A673 (cell line): ENCODE results near the gene NUP37. TPM values are rescaled to one million over a fixed set of nuclear protein-coding genes. Genes with fewer than 3 reads are reported as not detected.

ENCODE experiments used
- BruUV-seq: library from RNA; stranded (reverse); fragments of 400-500 nt; replicated peaks from 2 replicates; lab custom pipeline; 2021; lab: Mats Ljungman, UMichigan
- CTCF ChIA-PET: fragments of 300-600 bp; sonication (Branson Sonifier 250); formaldehyde crosslinking; loops from one replicate; lab custom pipeline; 2022; ENCODE audit warnings: antibody characterized with exemption; lab: Charles Lee
- POLR2A ChIA-PET: fragments of 300-600 bp; sonication (Branson Sonifier 250); formaldehyde crosslinking; loops from one replicate; lab custom pipeline; 2022; ENCODE audit warnings: antibody characterized with exemption; ENCODE audit not compliant: low non-redundant PET; lab: Charles Lee
- DNase-seq: peaks from one replicate; pipeline ENCODE4 v3.0.0-alpha.2; 2015; ENCODE audit warnings: low spot score
- H3K27ac ChIP-seq: fragments of 200-600 bp; sonication (generic); 2 replicates; pipeline ENCODE4 v1.5.1; 2016; ENCODE audit warnings: mixed run types, low read depth, mild to moderate bottlenecking, mixed read lengths, antibody characterized with exemption, low read length; ENCODE audit not compliant: poor library complexity, severe bottlenecking
- H3K27me3 ChIP-seq: fragments of 200-600 bp; sonication (generic); replicated peaks from 2 replicates; pipeline ENCODE4 v1.6.1; 2017; ENCODE audit warnings: mixed run types, low read depth, mild to moderate bottlenecking, mixed read lengths, antibody characterized with exemption, low read length; ENCODE audit not compliant: insufficient read depth, poor library complexity
- H3K36me3 ChIP-seq: fragments of 200-600 bp; sonication (generic); 2 replicates; pipeline ENCODE4 v1.6.1; 2016; ENCODE audit warnings: mixed run types, mild to moderate bottlenecking, mixed read lengths, antibody characterized with exemption, low read length; ENCODE audit not compliant: insufficient read depth, poor library complexity, severe bottlenecking
- H3K4me1 ChIP-seq: fragments of 200-600 bp; sonication (generic); 2 replicates; pipeline ENCODE4 v1.6.1; 2017; ENCODE audit warnings: mixed run types, mild to moderate bottlenecking, mixed read lengths, antibody characterized with exemption, low read length; ENCODE audit not compliant: insufficient read depth, poor library complexity, severe bottlenecking
- H3K4me3 ChIP-seq: fragments of 200-600 bp; sonication (generic); 2 replicates; pipeline ENCODE4 v1.5.1; 2016; ENCODE audit warnings: low read depth, mixed run types, mild to moderate bottlenecking, mixed read lengths, low read length; ENCODE audit not compliant: poor library complexity, severe bottlenecking
- H3K9me3 ChIP-seq: fragments of 200-600 bp; sonication (generic); 2 replicates; pipeline ENCODE4 v1.6.1; 2016; ENCODE audit warnings: mixed run types, low read depth, mild to moderate bottlenecking, mixed read lengths, antibody characterized with exemption, low read length; ENCODE audit not compliant: poor library complexity, severe bottlenecking
- CTCF ChIP-seq: fragments of 300-800, 200-600 bp; sonication (generic); conservative IDR thresholded peaks from 2 replicates; pipeline ENCODE4 v1.5.1; 2017; ENCODE audit warnings: low read depth, mild to moderate bottlenecking, antibody characterized with exemption, low read length, moderate library complexity, mixed read lengths
- EZH2 ChIP-seq: fragments of 200-600 bp; sonication (generic); IDR thresholded peaks from 2 replicates; pipeline ENCODE4 v1.6.1; 2017; ENCODE audit warnings: borderline replicate concordance, low read depth, mild to moderate bottlenecking, mixed read lengths, antibody characterized with exemption, low read length; ENCODE audit not compliant: poor library complexity, severe bottlenecking
- intact Hi-C: fragments of 100-400 bp; cut with micrococcal nuclease; formaldehyde crosslinking; loops from one replicate; pipeline ENCODE4 v1.10.0; 2022; ENCODE audit not compliant: unreplicated experiment
- total RNA-seq: library from RNA; stranded (reverse); gene quantifications from 2 replicates; pipeline ENCODE4 v1.2.3, GENCODE V29; 2021

Gene NUP37
- total RNA-seq, 1 experiment from 2014 or later, result 48.4 TPM

GRCh38 chr12:102050660-102051430 lies 69.1 kb downstream of the NUP37 start:
- no peak overlapping the region for H3K27ac ChIP-seq
- no peaks in the 10 kb centered on the region for H3K4me1 ChIP-seq
- no peak for TF ChIP-seq CTCF
- no peak for TF ChIP-seq EZH2
- POLR2A ChIA-PET, result no interaction called here
- H3K36me3 ChIP-seq, result no peaks in the 10 kb centered on the region
- H3K4me3 ChIP-seq, result no peak overlapping the region
- CTCF ChIA-PET, result no interaction called here
- no peak for DNase-seq
- H3K9me3 ChIP-seq, result no peaks in the 10 kb centered on the region
- intact Hi-C loops, result no loop called here
- no peaks in the 10 kb centered on the region for H3K27me3 ChIP-seq
- BruUV-seq, result no TSS peak

- BruUV-seq, result no TSS peak
- no peaks in the 10 kb centered on the region for H3K36me3 ChIP-seq
- no peaks in the 10 kb centered on the region for H3K27me3 ChIP-seq
- ChIA-PET CTCF (no interaction called here), POLR2A (no interaction called here)
- H3K4me1 ChIP-seq, result no peaks in the 10 kb centered on the region
- no peak for TF ChIP-seq CTCF
- no peak for TF ChIP-seq EZH2
- intact Hi-C loops, result no loop called here
- no peak overlapping the region for H3K4me3 ChIP-seq
- DNase-seq, result no peak
- no peak overlapping the region for H3K27ac ChIP-seq
- H3K9me3 ChIP-seq, result no peaks in the 10 kb centered on the region
Observed at GRCh38 chr12:102043928-102044327, 76.0 kb downstream of the NUP37 start.

- no peaks in the 10 kb centered on the region for H3K36me3 ChIP-seq
- CTCF ChIA-PET, result no interaction called here
- DNase-seq, result no peak
- no peaks in the 10 kb centered on the region for H3K9me3 ChIP-seq
- no peak overlapping the region for H3K4me3 ChIP-seq
- no peaks in the 10 kb centered on the region for H3K27me3 ChIP-seq
- intact Hi-C loops, result loop anchor here (10.0 kb wide), 1 partner anchor 1111 kb away; no protein-coding TSS in a partner anchor
- TF ChIP-seq EZH2, result no peak
- no peak for TF ChIP-seq CTCF
- POLR2A ChIA-PET, result no interaction called here
- H3K27ac ChIP-seq, result no peak overlapping the region
- BruUV-seq, result no TSS peak
- H3K4me1 ChIP-seq, result no peaks in the 10 kb centered on the region
Observed at GRCh38 chr12:102033991-102034745, 85.7 kb downstream of the NUP37 start.
